ENCODE measurements around the gene CITED4.

Gene CITED4

DNA sequence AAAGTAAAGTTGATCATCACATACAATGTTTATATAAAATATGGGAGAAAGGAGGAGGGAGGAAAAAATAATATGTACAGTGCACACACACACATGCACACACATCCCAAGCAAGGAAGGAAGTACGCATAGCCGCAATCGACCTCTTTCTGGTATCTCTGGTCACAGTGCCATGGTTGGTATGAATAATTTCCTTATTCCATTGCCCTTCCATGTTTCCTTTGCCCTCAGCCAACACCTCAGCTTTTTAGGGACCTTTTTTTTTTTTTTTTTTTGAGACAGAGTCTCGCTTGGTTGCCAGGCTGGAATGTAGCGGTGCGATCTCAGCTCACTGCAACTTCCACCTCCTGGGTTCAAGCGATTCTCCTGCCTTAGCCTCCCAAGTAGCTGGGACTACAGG is 20.6 kb downstream of the CITED4 start:
- CTCF ChIA-PET: interaction anchor here (1.2 kb wide), 1 partner anchor 8 kb away, joined by 4 read pairs; no protein-coding TSS in a partner anchor
- DNase-seq (ENCODE audit: extremely low spot score): no peak
- no peak for TF ChIP-seq ELF4 (IDR thresholded peaks at IDR 0.05)
- no peak for TF ChIP-seq HDGF (IDR thresholded peaks at IDR 0.05; ENCODE audit: borderline replicate concordance)
- TF ChIP-seq SUZ12 (IDR thresholded peaks at IDR 0.05): no peak
- no peak for TF ChIP-seq L3MBTL2 (conservative IDR thresholded peaks at IDR 0.05)
- TF ChIP-seq CTBP1 (IDR thresholded peaks at IDR 0.05; ENCODE audit: borderline replicate concordance): no peak
- no peak for TF ChIP-seq PKNOX1 (IDR thresholded peaks at IDR 0.05)
- TF ChIP-seq FOXM1 (IDR thresholded peaks at IDR 0.05; ENCODE audit: borderline replicate concordance): no peak
- no peak for TF ChIP-seq BHLHE40 (IDR thresholded peaks at IDR 0.05; ENCODE audit: borderline replicate concordance)
- POLR2A ChIA-PET: no interaction called here

DNA sequence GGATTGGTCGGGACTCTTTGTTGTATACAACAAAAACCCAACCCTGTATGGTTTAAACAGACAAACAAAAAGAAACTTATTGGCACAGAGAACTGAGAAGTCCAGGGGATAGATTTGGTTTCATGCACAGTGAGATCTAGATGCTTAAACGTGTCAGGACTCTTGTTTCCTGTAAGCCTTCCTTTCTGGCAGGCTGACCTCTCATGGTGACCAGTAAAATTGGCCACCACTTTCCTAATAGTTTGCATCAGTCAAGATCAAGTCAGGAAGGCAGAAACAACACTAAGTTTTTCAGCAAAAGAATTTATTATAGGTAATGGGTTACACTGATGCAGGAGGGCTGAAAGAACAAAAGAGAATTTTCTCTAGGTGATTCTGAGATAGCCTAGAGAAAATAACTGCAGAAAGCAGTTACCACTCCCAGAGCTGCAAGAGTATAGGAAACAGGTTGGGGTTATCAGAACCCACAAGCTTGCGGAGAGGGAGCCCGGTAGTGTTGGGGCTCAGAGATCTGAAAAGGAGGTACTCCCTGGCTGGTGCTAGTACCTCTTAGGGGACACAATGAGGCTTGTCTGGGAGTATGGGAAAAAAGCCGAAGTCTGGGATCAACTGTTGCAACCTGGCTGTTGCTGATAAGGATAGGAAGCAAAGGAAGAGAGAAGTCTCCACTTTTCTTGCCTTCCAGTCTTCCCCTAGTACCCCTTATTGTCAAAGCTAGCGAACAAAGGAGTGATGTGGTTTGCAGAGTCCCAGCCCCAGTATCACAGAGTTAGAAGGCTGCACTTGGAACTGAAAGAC is 21.4 kb downstream of the CITED4 start:
- ChIA-PET POLR2A (no interaction called here), CTCF (interaction anchor here (1.2 kb wide), 1 partner anchor 9 kb away, joined by 4 read pairs; no protein-coding TSS in a partner anchor)
- TF ChIP-seq PKNOX1 (IDR thresholded peaks at IDR 0.05) (no peak), ELF4 (IDR thresholded peaks at IDR 0.05) (no peak), LEF1 (IDR thresholded peaks at IDR 0.05; ENCODE audit: borderline replicate concordance) (no peak), ARNT (IDR thresholded peaks at IDR 0.05) (no peak), TARDBP (IDR thresholded peaks at IDR 0.05) (no peak), SUZ12 (IDR thresholded peaks at IDR 0.05) (no peak), FOXA1 (IDR thresholded peaks at IDR 0.05) (no peak), SP1 (IDR thresholded peaks at IDR 0.05) (no peak), ZNF384 (IDR thresholded peaks at IDR 0.05) (no peak), L3MBTL2 (conservative IDR thresholded peaks at IDR 0.05) (no peak), NFRKB (IDR thresholded peaks at IDR 0.05) (no peak), FOXM1 (IDR thresholded peaks at IDR 0.05; ENCODE audit: borderline replicate concordance) (no peak), HDGF (IDR thresholded peaks at IDR 0.05; ENCODE audit: borderline replicate concordance) (no peak), BHLHE40 (IDR thresholded peaks at IDR 0.05; ENCODE audit: borderline replicate concordance) (no peak), FOXK2 (IDR thresholded peaks at IDR 0.05) (no peak), CTBP1 (IDR thresholded peaks at IDR 0.05; ENCODE audit: borderline replicate concordance) (no peak)
- DNase-seq (ENCODE audit: extremely low spot score): no peak

GRCh38 chr1:40839943-40840335 is 22.2 kb downstream of the CITED4 start:
- ChIA-PET POLR2A (no interaction called here), CTCF (no interaction called here)

GRCh38 chr1:40838980-40839942 is 22.9 kb downstream of the CITED4 start:
- no peak for DNase-seq (ENCODE audit: extremely low spot score)
- ChIA-PET POLR2A (no interaction called here), CTCF (no interaction called here)
- TF ChIP-seq ZNF384 (IDR thresholded peaks at IDR 0.05) (no peak), CTBP1 (IDR thresholded peaks at IDR 0.05; ENCODE audit: borderline replicate concordance) (no peak), SP1 (IDR thresholded peaks at IDR 0.05) (no peak), L3MBTL2 (conservative IDR thresholded peaks at IDR 0.05) (no peak), HDGF (IDR thresholded peaks at IDR 0.05; ENCODE audit: borderline replicate concordance) (no peak), FOXA1 (IDR thresholded peaks at IDR 0.05) (no peak), BHLHE40 (IDR thresholded peaks at IDR 0.05; ENCODE audit: borderline replicate concordance) (no peak), LEF1 (IDR thresholded peaks at IDR 0.05; ENCODE audit: borderline replicate concordance) (no peak), NFRKB (IDR thresholded peaks at IDR 0.05) (no peak), TARDBP (IDR thresholded peaks at IDR 0.05) (no peak), FOXK2 (IDR thresholded peaks at IDR 0.05) (no peak), ARNT (IDR thresholded peaks at IDR 0.05) (no peak), SUZ12 (IDR thresholded peaks at IDR 0.05) (no peak)

More at GRCh38 chr1:40839943-40840335, 22.2 kb downstream of the CITED4 start:
- no peak for TF ChIP-seq SUZ12 (IDR thresholded peaks at IDR 0.05)
- no peak for TF ChIP-seq ZNF384 (IDR thresholded peaks at IDR 0.05)
- TF ChIP-seq PKNOX1 (IDR thresholded peaks at IDR 0.05): no peak
- TF ChIP-seq NFRKB (IDR thresholded peaks at IDR 0.05): no peak
- no peak for TF ChIP-seq SP1 (IDR thresholded peaks at IDR 0.05)
- TF ChIP-seq LEF1 (IDR thresholded peaks at IDR 0.05; ENCODE audit: borderline replicate concordance): no peak
- no peak for TF ChIP-seq CTBP1 (IDR thresholded peaks at IDR 0.05; ENCODE audit: borderline replicate concordance)
- TF ChIP-seq FOXA1 (IDR thresholded peaks at IDR 0.05): no peak
- no peak for TF ChIP-seq FOXK2 (IDR thresholded peaks at IDR 0.05)
- no peak for TF ChIP-seq HDGF (IDR thresholded peaks at IDR 0.05; ENCODE audit: borderline replicate concordance)
- TF ChIP-seq ARNT (IDR thresholded peaks at IDR 0.05): no peak
- TF ChIP-seq TARDBP (IDR thresholded peaks at IDR 0.05): no peak
- TF ChIP-seq BHLHE40 (IDR thresholded peaks at IDR 0.05; ENCODE audit: borderline replicate concordance): no peak
- no peak for TF ChIP-seq FOXM1 (IDR thresholded peaks at IDR 0.05; ENCODE audit: borderline replicate concordance)
- TF ChIP-seq L3MBTL2 (conservative IDR thresholded peaks at IDR 0.05): no peak
- TF ChIP-seq ELF4 (IDR thresholded peaks at IDR 0.05): no peak
- DNase-seq (ENCODE audit: extremely low spot score): no peak

Measured in HEK293T (cell line).